OCI-LY1 (cell line): ENCODE results near the gene SV2B.

Experiments used
- CTCF ChIP-seq: fragments of 200-600 bp; sonication (generic), shearing (Covaris generic); IDR thresholded peaks from 2 replicates; pipeline ENCODE4 v1.5.1; 2017; ENCODE audit warnings: mild to moderate bottlenecking, antibody characterized with exemption, low read length, moderate library complexity, mixed read lengths
- EZH2 ChIP-seq: fragments of 200-600 bp; sonication (generic), shearing (Covaris generic); IDR thresholded peaks from 2 replicates; pipeline ENCODE4 v1.8.0; 2017; ENCODE audit warnings: borderline replicate concordance, mixed run types, mild to moderate bottlenecking, antibody characterized with exemption, low read length, moderate library complexity, mixed read lengths

GRCh38 chr15:91222052-91222451 is 122.0 kb downstream of the SV2B start:
- TF ChIP-seq CTCF (no peak), EZH2 (no peak)
